Smooth muscle cell (in vitro differentiated cells): ENCODE results near the gene CNN3. TPM values are rescaled to one million over a fixed set of nuclear protein-coding genes. Genes with fewer than 3 reads are reported as not detected.
A peak's percentile ranks its signal among the peaks of the same experiment; 100 is the strongest.

Experiments
- DNase-seq: peaks from one replicate; lab custom pipeline; 2025; ENCODE audit not compliant: unreplicated experiment; lab: John Stamatoyannopoulos, UW
- H2AFZ ChIP-seq: fragments of 200-600 bp; sonication (generic); 2 replicates; pipeline ENCODE4 v1.6.0; 2016; ENCODE audit warnings: antibody characterized with exemption, low read depth, mild to moderate bottlenecking
- H3F3A ChIP-seq: fragments of 200-600 bp; sonication (generic); 2 replicates; pipeline ENCODE4 v1.6.0; 2017; ENCODE audit warnings: antibody characterized with exemption, low read depth
- H3K27ac ChIP-seq: fragments of 200-600 bp; sonication (generic); 2 replicates; pipeline ENCODE4 v1.5.1; 2016; ENCODE audit warnings: low read depth, mild to moderate bottlenecking
- H3K27me3 ChIP-seq: fragments of 200-600 bp; sonication (generic); 2 replicates; pipeline ENCODE4 v1.6.1; 2016; ENCODE audit warnings: low read depth, mild to moderate bottlenecking
- H3K36me3 ChIP-seq: fragments of 200-600 bp; sonication (generic); 2 replicates; pipeline ENCODE4 v1.5.1; 2016; ENCODE audit warnings: low read depth
- H3K4me1 ChIP-seq: fragments of 200-600 bp; sonication (generic); 2 replicates; pipeline ENCODE4 v1.5.1; 2016; ENCODE audit warnings: low read depth
- H3K4me2 ChIP-seq: fragments of 200-600 bp; sonication (generic); 2 replicates; pipeline ENCODE4 v1.6.0; 2016; ENCODE audit warnings: mild to moderate bottlenecking
- H3K4me3 ChIP-seq: fragments of 200-600 bp; sonication (generic); 2 replicates; pipeline ENCODE4 v1.5.1; 2016; ENCODE audit warnings: mild to moderate bottlenecking
- H3K79me2 ChIP-seq: fragments of 200-600 bp; sonication (generic); 2 replicates; pipeline ENCODE4 v1.6.0; 2016; ENCODE audit warnings: low read depth, mild to moderate bottlenecking
- H3K9ac ChIP-seq: fragments of 200-600 bp; sonication (generic); 2 replicates; pipeline ENCODE4 v1.6.0; 2016; ENCODE audit warnings: low read depth
- H3K9me3 ChIP-seq: fragments of 200-600 bp; sonication (generic); replicated peaks from 2 replicates; pipeline ENCODE4 v1.5.1; 2016; ENCODE audit warnings: low read depth
- H4K20me1 ChIP-seq: fragments of 200-600 bp; sonication (generic); 2 replicates; pipeline ENCODE4 v1.6.0; 2016; ENCODE audit warnings: low read depth
- CTCF ChIP-seq: fragments of 200-600 bp; sonication (generic); IDR thresholded peaks from 2 replicates; pipeline ENCODE4 v1.5.1; 2017; ENCODE audit warnings: borderline replicate concordance, mild to moderate bottlenecking, antibody characterized with exemption; ENCODE audit not compliant: insufficient read depth, poor library complexity, severe bottlenecking
- WGBS: methylation state at CpG from one replicate; pipeline ENCODE4 v1.1.7; 2016; ENCODE audit warnings: low lambda C conversion rate; 5-methylcytosine and 5-hydroxymethylcytosine counted together
- polyA plus RNA-seq: library from polyadenylated mRNA; unstranded; fragments of >200 nt; fragmentation: Nextera tagmentation; extraction: Ambion mirVana; gene quantifications from 2 replicates; pipeline ENCODE4 v1.2.1, GENCODE V29; 2016
- total RNA-seq: library from RNA; depleted of rRNA; stranded (reverse); fragments of >200 nt; gene quantifications from 2 replicates; pipeline ENCODE4 v1.2.3, GENCODE V29; 2014

CNN3 gene
- total and polyA plus RNA-seq, 2 experiments from 2014 or later, result 467 to 633 TPM

GRCh38 chr1:94920061-94920460 lies 6.8 kb downstream of the CNN3 start:
- Histone ChIP-seq H3K9ac (no peak overlapping the region), H2AFZ (no peak overlapping the region), H3K4me1 (peaks cover 56% of the 10 kb centered on the region), H3K27me3 (no peaks in the 10 kb centered on the region), H3K36me3 (no peaks in the 10 kb centered on the region), H3K4me2 (peak overlapping the region; percentile 75), H3K9me3 (no peaks in the 10 kb centered on the region), H3F3A (peaks cover 12% of the 10 kb centered on the region), H3K27ac (peak overlapping the region; percentile 57), H3K79me2 (peaks cover 100% of the 10 kb centered on the region), H4K20me1 (peaks cover 100% of the 10 kb centered on the region), H3K4me3 (no peak overlapping the region)
- no peak for DNase-seq
- TF ChIP-seq CTCF, result no peak
- WGBS, result 51% methylated on average over 3 of the region's 3 CpGs

- Histone ChIP-seq H3K79me2 (peaks cover 100% of the 10 kb centered on the region), H2AFZ (no peak overlapping the region), H3K27ac (peak overlapping the region; percentile 57), H3F3A (peaks cover 12% of the 10 kb centered on the region), H3K27me3 (no peaks in the 10 kb centered on the region), H4K20me1 (peaks cover 100% of the 10 kb centered on the region), H3K4me3 (no peak overlapping the region), H3K9me3 (no peaks in the 10 kb centered on the region), H3K4me2 (peak overlapping the region; percentile 75), H3K4me1 (peaks cover 50% of the 10 kb centered on the region), H3K9ac (no peak overlapping the region), H3K36me3 (no peaks in the 10 kb centered on the region)
- WGBS, result 74% methylated on average over 4 of the region's 4 CpGs
- TF ChIP-seq CTCF, result no peak
- DNase-seq, result no peak
Measured at GRCh38 chr1:94919241-94920030, 7.5 kb downstream of the CNN3 start.

- H3K4me2 ChIP-seq, result no peak overlapping the region
- no peaks in the 10 kb centered on the region for H3K9me3 ChIP-seq
- DNase-seq, result no peak
- H3K9ac ChIP-seq, result no peak overlapping the region
- peak overlapping the region; percentile 11 for H3K27ac ChIP-seq
- peaks cover 8% of the 10 kb centered on the region for H3F3A ChIP-seq
- H4K20me1 ChIP-seq, result peaks cover 100% of the 10 kb centered on the region
- H3K4me1 ChIP-seq, result peaks cover 28% of the 10 kb centered on the region
- TF ChIP-seq CTCF, result no peak
- H3K36me3 ChIP-seq, result no peaks in the 10 kb centered on the region
- no peak overlapping the region for H2AFZ ChIP-seq
- H3K79me2 ChIP-seq, result peaks cover 100% of the 10 kb centered on the region
- 55% methylated on average over 6 of the region's 6 CpGs for WGBS
- no peak overlapping the region for H3K4me3 ChIP-seq
- H3K27me3 ChIP-seq, result no peaks in the 10 kb centered on the region
Measured at GRCh38 chr1:94917251-94917650, 9.7 kb downstream of the CNN3 start.
